ENCODE data around the gene UBL7. TPM values are rescaled to one million over a fixed set of nuclear protein-coding genes. Genes with fewer than 3 reads are reported as not detected.

Gene UBL7
- total RNA-seq, 2 experiments from 2014 or later: 52.3 to 58.2 TPM

GRCh38 chr15:74400915-74401757 lies 59.8 kb downstream of the UBL7 start:
- Mint-ChIP-seq H3K4me1 (ENCODE audit: low read depth) (peaks cover 87% of the 10 kb centered on the region), H3K36me3 (no peaks in the 10 kb centered on the region), H3K4me3 (peak overlapping the region; percentile 34), H3K9me3 (no peaks in the 10 kb centered on the region), H3K27ac (peak overlapping the region; percentile 85), H3K27me3 (no peaks in the 10 kb centered on the region)
- POLR2A ChIA-PET: interaction anchor here (0.6 to 6.2 kb wide), 7 partner anchors 13 to 97 kb away, joined by 3 to 85 read pairs (median 3); partner anchors contain the start of gene SEMA7A
- CTCF ChIA-PET: interaction anchor here (1.0 to 7.1 kb wide), 4 partner anchors 18 to 139 kb away, joined by 3 to 93 read pairs (median 9); no protein-coding TSS in a partner anchor
- intact Hi-C loops (cut with micrococcal nuclease): loop anchor here (1.0 to 5.0 kb wide), 2 partner anchors 17 to 386 kb away; no protein-coding TSS in a partner anchor
- DNase-seq: peak; percentile 79

- ChIA-PET CTCF (interaction anchor here (0.6 to 7.1 kb wide), 5 partner anchors 17 to 140 kb away, joined by 3 to 93 read pairs (median 4); no protein-coding TSS in a partner anchor), POLR2A (interaction anchor here (0.6 to 6.2 kb wide), 7 partner anchors 17 to 472 kb away, joined by 3 to 85 read pairs (median 3); partner anchors contain the start of gene SEMA7A)
- no peaks in the 10 kb centered on the region for H3K36me3 Mint-ChIP-seq
- peak overlapping the region; percentile 85 for H3K27ac Mint-ChIP-seq
- peak overlapping the region; percentile 21 for H3K4me3 Mint-ChIP-seq
- H3K27me3 Mint-ChIP-seq: no peaks in the 10 kb centered on the region
- DNase-seq: peak; percentile 68
- peaks cover 88% of the 10 kb centered on the region for H3K4me1 Mint-ChIP-seq (ENCODE audit: low read depth)
- H3K9me3 Mint-ChIP-seq: no peaks in the 10 kb centered on the region
- intact Hi-C loops (cut with micrococcal nuclease): loop anchor here (1.0 to 5.0 kb wide), 2 partner anchors 16 to 387 kb away; no protein-coding TSS in a partner anchor
Measured at GRCh38 chr15:74400313-74400860, 60.6 kb downstream of the UBL7 start.

- peak overlapping the region; percentile 21 for H3K4me3 Mint-ChIP-seq
- H3K27me3 Mint-ChIP-seq: no peaks in the 10 kb centered on the region
- H3K27ac Mint-ChIP-seq: peak overlapping the region; percentile 85
- CTCF ChIA-PET: interaction anchor here (0.6 to 7.1 kb wide), 5 partner anchors 16 to 141 kb away, joined by 3 to 93 read pairs (median 4); no protein-coding TSS in a partner anchor
- intact Hi-C loops (cut with micrococcal nuclease): loop anchor here (1.0 to 5.0 kb wide), 2 partner anchors 15 to 388 kb away; no protein-coding TSS in a partner anchor
- peaks cover 91% of the 10 kb centered on the region for H3K4me1 Mint-ChIP-seq (ENCODE audit: low read depth)
- no peaks in the 10 kb centered on the region for H3K36me3 Mint-ChIP-seq
- peak; percentile 80 for DNase-seq
- POLR2A ChIA-PET: interaction anchor here (0.6 to 6.2 kb wide), 4 partner anchors 16 to 472 kb away, joined by 3 to 85 read pairs (median 10); partner anchors contain the start of gene SEMA7A
- no peaks in the 10 kb centered on the region for H3K9me3 Mint-ChIP-seq
Measured at GRCh38 chr15:74399511-74400312, 61.2 kb downstream of the UBL7 start.

- peak overlapping the region; percentile 85 for H3K27ac Mint-ChIP-seq
- POLR2A ChIA-PET: interaction anchor here (1.6 to 6.2 kb wide), 3 partner anchors 15 to 35 kb away, joined by 7 to 85 read pairs (median 13); partner anchors contain the start of gene SEMA7A
- H3K4me3 Mint-ChIP-seq: no peak overlapping the region
Measured at GRCh38 chr15:74399100-74399499, 61.9 kb downstream of the UBL7 start.

GRCh38 chr15:74398183-74398582 lies 62.8 kb downstream of the UBL7 start:
- ChIA-PET CTCF (interaction anchor here (2.9 to 7.1 kb wide), 2 partner anchors 15 kb away, joined by 11 to 93 read pairs; no protein-coding TSS in a partner anchor), POLR2A (interaction anchor here (6.2 kb wide), 1 partner anchor 14 kb away, joined by 85 read pairs; no protein-coding TSS in a partner anchor)
- Mint-ChIP-seq H3K27me3 (no peaks in the 10 kb centered on the region), H3K4me3 (no peak overlapping the region), H3K9me3 (no peaks in the 10 kb centered on the region), H3K27ac (peak overlapping the region; percentile 93), H3K36me3 (no peaks in the 10 kb centered on the region), H3K4me1 (ENCODE audit: low read depth) (peaks cover 82% of the 10 kb centered on the region)
- intact Hi-C loops (cut with micrococcal nuclease): no loop called here
- no peak for DNase-seq

More at GRCh38 chr15:74399100-74399499, 61.9 kb downstream of the UBL7 start:
- no peaks in the 10 kb centered on the region for H3K9me3 Mint-ChIP-seq
- no peaks in the 10 kb centered on the region for H3K36me3 Mint-ChIP-seq
- DNase-seq: no peak
- no peaks in the 10 kb centered on the region for H3K27me3 Mint-ChIP-seq
- H3K4me1 Mint-ChIP-seq (ENCODE audit: low read depth): peaks cover 90% of the 10 kb centered on the region
- CTCF ChIA-PET: interaction anchor here (7.1 kb wide), 1 partner anchor 16 kb away, joined by 93 read pairs; no protein-coding TSS in a partner anchor
- intact Hi-C loops (cut with micrococcal nuclease): no loop called here

GRCh38 chr15:74397239-74398068 lies 63.5 kb downstream of the UBL7 start:
- H3K4me3 Mint-ChIP-seq: no peak overlapping the region
- H3K27ac Mint-ChIP-seq: peak overlapping the region; percentile 93
- no peaks in the 10 kb centered on the region for H3K36me3 Mint-ChIP-seq
- H3K4me1 Mint-ChIP-seq (ENCODE audit: low read depth): peaks cover 82% of the 10 kb centered on the region
- intact Hi-C loops (cut with micrococcal nuclease): no loop called here
- ChIA-PET CTCF (interaction anchor here (1.4 to 2.9 kb wide), 2 partner anchors 13 to 15 kb away, joined by 8 to 11 read pairs; no protein-coding TSS in a partner anchor), POLR2A (interaction anchor here (1.4 to 4.3 kb wide), 2 partner anchors 12 to 15 kb away, joined by 3 to 23 read pairs; no protein-coding TSS in a partner anchor)
- peak; percentile 20 for DNase-seq
- H3K9me3 Mint-ChIP-seq: no peaks in the 10 kb centered on the region
- H3K27me3 Mint-ChIP-seq: no peaks in the 10 kb centered on the region

- POLR2A ChIA-PET: interaction anchor here (1.4 to 4.3 kb wide), 2 partner anchors 12 to 14 kb away, joined by 3 to 23 read pairs; no protein-coding TSS in a partner anchor
Measured at GRCh38 chr15:74396445-74397238, 64.3 kb downstream of the UBL7 start.

GRCh38 chr15:74396146-74396438 lies 64.9 kb downstream of the UBL7 start:
- DNase-seq: peak; percentile 21
- ChIA-PET POLR2A (interaction anchor here (1.4 to 4.3 kb wide), 2 partner anchors 11 to 14 kb away, joined by 3 to 23 read pairs; no protein-coding TSS in a partner anchor), CTCF (interaction anchor here (1.0 to 2.9 kb wide), 3 partner anchors 7 to 22 kb away, joined by 4 to 11 read pairs (median 4); no protein-coding TSS in a partner anchor)
- intact Hi-C loops (cut with micrococcal nuclease): loop anchor here (1.0 kb wide), 1 partner anchor 12 kb away; no protein-coding TSS in a partner anchor
- Mint-ChIP-seq H3K4me3 (no peak overlapping the region), H3K27me3 (no peaks in the 10 kb centered on the region), H3K4me1 (ENCODE audit: low read depth) (peaks cover 82% of the 10 kb centered on the region), H3K36me3 (no peaks in the 10 kb centered on the region), H3K9me3 (no peaks in the 10 kb centered on the region), H3K27ac (peak overlapping the region; percentile 93)

More at GRCh38 chr15:74396445-74397238, 64.3 kb downstream of the UBL7 start:
- Mint-ChIP-seq H3K9me3 (no peaks in the 10 kb centered on the region), H3K36me3 (no peaks in the 10 kb centered on the region), H3K4me3 (peak overlapping the region; percentile 36), H3K27me3 (no peaks in the 10 kb centered on the region), H3K27ac (peak overlapping the region; percentile 93), H3K4me1 (ENCODE audit: low read depth) (peaks cover 82% of the 10 kb centered on the region)
- intact Hi-C loops (cut with micrococcal nuclease): loop anchor here (1.0 kb wide), 1 partner anchor 12 kb away; no protein-coding TSS in a partner anchor
- DNase-seq: peak; percentile 82
- CTCF ChIA-PET: interaction anchor here (1.4 to 2.9 kb wide), 2 partner anchors 12 to 14 kb away, joined by 8 to 11 read pairs; no protein-coding TSS in a partner anchor

All from activated CD4-positive, alpha-beta memory T cell treated with anti-CD3 and anti-CD28 coated beads for 36 hours (primary cell).